Measurements from ENCODE around the gene PCP2. TPM values are rescaled to one million over a fixed set of nuclear protein-coding genes. Genes with fewer than 3 reads are reported as not detected.

The PCP2 gene
- total RNA-seq, 1 experiment from 2014 or later: not detected

- H3K79me2 ChIP-seq (ENCODE audit: insufficient read depth, low read length): no peaks in the 10 kb centered on the region
- DNase-seq: no peak
- H2BK15ac ChIP-seq (ENCODE audit: low read depth, low read length): no peak overlapping the region
- Mint-ChIP-seq H3K4me1 (no peaks in the 10 kb centered on the region), H3K9me3 (no peaks in the 10 kb centered on the region), H3K27me3 (ENCODE audit: low read depth) (no peaks in the 10 kb centered on the region), H3K27ac (peak overlapping the region in 1 of 3 experiments; percentile 57; a peak in 1 of 7 replicates), H3K4me3 (peak overlapping the region in 1 of 2 experiments; percentile 38; a peak in 1 of 5 replicates), H3K36me3 (ENCODE audit: insufficient read depth in 1 of 3, low read depth in 3 of 3) (peaks cover 27 to 54% (median 53%) of the 10 kb centered on the region in 3 experiments)
- H2AK5ac ChIP-seq (ENCODE audit: insufficient read length, low read length): no peak overlapping the region
- no peak overlapping the region for H3K18ac ChIP-seq (ENCODE audit: insufficient read length, low read depth, low read length)
- H4K91ac ChIP-seq (ENCODE audit: insufficient read length, low read depth, low read length): no peak overlapping the region
- H3K23ac ChIP-seq (ENCODE audit: insufficient read length, low read depth, low read length): no peak overlapping the region
- no peak overlapping the region for H3T11ph ChIP-seq (ENCODE audit: low read length)
- TF ChIP-seq CTCF (conservative IDR thresholded peaks at IDR 0.05): no peak
- H3K9me3 ChIP-seq (ENCODE audit: control insufficient read depth, low read depth, low read length): no peaks in the 10 kb centered on the region
- H3K14ac ChIP-seq (ENCODE audit: insufficient read depth, low read length): no peak overlapping the region
- H4K8ac ChIP-seq (replicated peaks; ENCODE audit: insufficient read length, low read depth, low read length): no peak overlapping the region
- no peak overlapping the region for H3K9ac ChIP-seq (ENCODE audit: extremely low read depth, insufficient read length, low read length)
- no peak overlapping the region for H3K4ac ChIP-seq (ENCODE audit: low read depth, low read length)
- no CpG with 5 or more reads among the region's 21 CpGs for WGBS (ENCODE audit: extremely low coverage, insufficient read length, low lambda C conversion rate)
- H2AFZ ChIP-seq (ENCODE audit: low read length): no peak overlapping the region
- peaks cover 2% of the 10 kb centered on the region; the same call in 1 of the 2 replicates for H3K27me3 ChIP-seq (ENCODE audit: insufficient read depth, low read length)
- H2BK5ac ChIP-seq (ENCODE audit: insufficient read length, low read length): no peak overlapping the region
- no peaks in the 10 kb centered on the region for H4K20me1 ChIP-seq (ENCODE audit: control insufficient read depth, insufficient read depth, insufficient read length)
- H3K23me2 ChIP-seq (ENCODE audit: insufficient read length, low read depth, low read length, poor library complexity, severe bottlenecking): no peaks in the 10 kb centered on the region
- H2BK12ac ChIP-seq (ENCODE audit: insufficient read length, low read depth, low read length): no peak overlapping the region
- no peak overlapping the region for H2BK120ac ChIP-seq (ENCODE audit: low read depth, low read length, poor library complexity, severe bottlenecking)
- H3K27ac ChIP-seq (ENCODE audit: insufficient read length, low read depth, low read length): no peak overlapping the region
- no peak overlapping the region for H3K56ac ChIP-seq (ENCODE audit: insufficient read length, low read depth, low read length)
- H2BK20ac ChIP-seq (ENCODE audit: low read depth, low read length, poor library complexity, severe bottlenecking): no peak overlapping the region
- H4K5ac ChIP-seq (ENCODE audit: insufficient read length, low read depth, low read length): no peak overlapping the region
- no peaks in the 10 kb centered on the region for H3K4me1 ChIP-seq (ENCODE audit: insufficient read depth, low read length)
- H3K79me1 ChIP-seq (ENCODE audit: insufficient read depth, low read depth, low read length, poor library complexity, severe bottlenecking): no peaks in the 10 kb centered on the region
- no peak overlapping the region for H3K4me2 ChIP-seq (ENCODE audit: insufficient read depth, insufficient read length, low read length)
Observed at GRCh38 chr19:7618771-7619510, 14.6 kb downstream of the PCP2 start.
